GM03348 (cell line): ENCODE results near the gene GAGE12H.
"Not testable (repeated sequence)": the region's sequence is repeated elsewhere in the genome, so short reads cannot be mapped to it uniquely, and the experiment has no call there.

ENCODE experiments used
- DNase-seq: peaks from one replicate; pipeline ENCODE4 v3.0.0; 2012; ENCODE audit warnings: low spot score

GAGE12H gene, protein sequence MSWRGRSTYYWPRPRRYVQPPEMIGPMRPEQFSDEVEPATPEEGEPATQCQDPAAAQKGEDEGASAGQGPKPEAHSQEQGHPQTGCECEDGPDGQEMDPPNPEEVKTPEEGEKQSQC

DNA sequence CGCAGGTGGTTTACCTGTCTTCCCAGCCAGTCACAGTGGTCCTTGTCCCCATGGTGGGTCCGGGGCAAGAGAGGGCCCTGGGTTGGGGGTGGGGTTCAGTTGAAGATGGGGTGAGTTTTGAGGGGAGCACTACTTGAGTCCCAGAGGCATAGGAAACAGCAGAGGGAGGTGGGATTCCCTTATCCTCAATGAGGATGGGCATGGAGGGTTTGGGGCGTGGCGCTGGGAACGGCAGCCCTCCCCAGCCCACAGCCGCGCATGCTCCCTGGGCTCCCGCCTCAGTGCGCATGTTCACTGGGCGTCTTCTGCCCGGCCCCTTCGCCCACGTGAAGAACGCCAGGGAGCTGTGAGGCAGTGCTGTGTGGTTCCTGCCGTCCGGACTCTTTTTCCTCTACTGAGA, at the start of gene GAGE12H:
Gene GAGE12H, plus strand, starts transcription at position 301 of the 400 bp plus-strand sequence. CDS start 1,155 bp downstream, outside the sequence.
- DNase-seq, result not testable (repeated sequence)

DNA sequence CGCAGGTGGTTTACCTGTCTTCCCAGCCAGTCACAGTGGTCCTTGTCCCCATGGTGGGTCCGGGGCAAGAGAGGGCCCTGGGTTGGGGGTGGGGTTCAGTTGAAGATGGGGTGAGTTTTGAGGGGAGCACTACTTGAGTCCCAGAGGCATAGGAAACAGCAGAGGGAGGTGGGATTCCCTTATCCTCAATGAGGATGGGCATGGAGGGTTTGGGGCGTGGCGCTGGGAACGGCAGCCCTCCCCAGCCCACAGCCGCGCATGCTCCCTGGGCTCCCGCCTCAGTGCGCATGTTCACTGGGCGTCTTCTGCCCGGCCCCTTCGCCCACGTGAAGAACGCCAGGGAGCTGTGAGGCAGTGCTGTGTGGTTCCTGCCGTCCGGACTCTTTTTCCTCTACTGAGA, 47.9 kb upstream of the GAGE12H start, which contains the start of gene GAGE12C:
Gene GAGE12C, plus strand, starts transcription at position 301 of the 400 bp plus-strand sequence. CDS start 1,155 bp downstream, outside the sequence.
- DNase-seq, result not testable (repeated sequence)

DNA sequence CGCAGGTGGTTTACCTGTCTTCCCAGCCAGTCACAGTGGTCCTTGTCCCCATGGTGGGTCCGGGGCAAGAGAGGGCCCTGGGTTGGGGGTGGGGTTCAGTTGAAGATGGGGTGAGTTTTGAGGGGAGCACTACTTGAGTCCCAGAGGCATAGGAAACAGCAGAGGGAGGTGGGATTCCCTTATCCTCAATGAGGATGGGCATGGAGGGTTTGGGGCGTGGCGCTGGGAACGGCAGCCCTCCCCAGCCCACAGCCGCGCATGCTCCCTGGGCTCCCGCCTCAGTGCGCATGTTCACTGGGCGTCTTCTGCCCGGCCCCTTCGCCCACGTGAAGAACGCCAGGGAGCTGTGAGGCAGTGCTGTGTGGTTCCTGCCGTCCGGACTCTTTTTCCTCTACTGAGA, 38.3 kb upstream of the GAGE12H start, which contains the start of gene GAGE12D:
Gene GAGE12D, plus strand, starts transcription at position 301 of the 400 bp plus-strand sequence. CDS start 1,155 bp downstream, outside the sequence.
- DNase-seq, result not testable (repeated sequence)

DNA sequence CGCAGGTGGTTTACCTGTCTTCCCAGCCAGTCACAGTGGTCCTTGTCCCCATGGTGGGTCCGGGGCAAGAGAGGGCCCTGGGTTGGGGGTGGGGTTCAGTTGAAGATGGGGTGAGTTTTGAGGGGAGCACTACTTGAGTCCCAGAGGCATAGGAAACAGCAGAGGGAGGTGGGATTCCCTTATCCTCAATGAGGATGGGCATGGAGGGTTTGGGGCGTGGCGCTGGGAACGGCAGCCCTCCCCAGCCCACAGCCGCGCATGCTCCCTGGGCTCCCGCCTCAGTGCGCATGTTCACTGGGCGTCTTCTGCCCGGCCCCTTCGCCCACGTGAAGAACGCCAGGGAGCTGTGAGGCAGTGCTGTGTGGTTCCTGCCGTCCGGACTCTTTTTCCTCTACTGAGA, 28.8 kb upstream of the GAGE12H start, which contains the start of gene GAGE12E:
Gene GAGE12E, plus strand, starts transcription at position 301 of the 400 bp plus-strand sequence. CDS start 1,155 bp downstream, outside the sequence.
- not testable (repeated sequence) for DNase-seq

DNA sequence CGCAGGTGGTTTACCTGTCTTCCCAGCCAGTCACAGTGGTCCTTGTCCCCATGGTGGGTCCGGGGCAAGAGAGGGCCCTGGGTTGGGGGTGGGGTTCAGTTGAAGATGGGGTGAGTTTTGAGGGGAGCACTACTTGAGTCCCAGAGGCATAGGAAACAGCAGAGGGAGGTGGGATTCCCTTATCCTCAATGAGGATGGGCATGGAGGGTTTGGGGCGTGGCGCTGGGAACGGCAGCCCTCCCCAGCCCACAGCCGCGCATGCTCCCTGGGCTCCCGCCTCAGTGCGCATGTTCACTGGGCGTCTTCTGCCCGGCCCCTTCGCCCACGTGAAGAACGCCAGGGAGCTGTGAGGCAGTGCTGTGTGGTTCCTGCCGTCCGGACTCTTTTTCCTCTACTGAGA, 19.2 kb upstream of the GAGE12H start, which contains the start of gene GAGE12F:
Gene GAGE12F, plus strand, starts transcription at position 301 of the 400 bp plus-strand sequence. CDS start 1,155 bp downstream, outside the sequence.
- DNase-seq, result not testable (repeated sequence)

DNA sequence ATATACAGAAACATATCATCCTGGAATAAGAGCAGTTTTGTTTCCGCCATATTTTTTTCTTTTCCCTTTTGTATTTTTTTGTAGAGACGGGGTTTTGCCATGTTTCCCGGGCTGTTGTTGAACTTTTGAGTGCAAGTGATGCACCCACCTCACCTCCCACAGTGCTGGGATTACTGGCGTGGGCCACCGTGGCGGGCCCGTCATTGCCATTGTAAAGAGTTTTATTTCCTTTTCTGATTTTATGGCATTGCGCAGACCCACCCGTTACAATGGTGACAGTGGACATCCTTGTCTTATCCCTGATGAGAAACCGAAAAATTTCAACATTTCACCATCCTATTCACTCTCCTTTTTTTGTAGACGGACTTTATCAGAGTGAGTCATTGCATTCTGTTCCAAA, 11.0 kb upstream of the GAGE12H start:
- not testable (repeated sequence) for DNase-seq

DNA sequence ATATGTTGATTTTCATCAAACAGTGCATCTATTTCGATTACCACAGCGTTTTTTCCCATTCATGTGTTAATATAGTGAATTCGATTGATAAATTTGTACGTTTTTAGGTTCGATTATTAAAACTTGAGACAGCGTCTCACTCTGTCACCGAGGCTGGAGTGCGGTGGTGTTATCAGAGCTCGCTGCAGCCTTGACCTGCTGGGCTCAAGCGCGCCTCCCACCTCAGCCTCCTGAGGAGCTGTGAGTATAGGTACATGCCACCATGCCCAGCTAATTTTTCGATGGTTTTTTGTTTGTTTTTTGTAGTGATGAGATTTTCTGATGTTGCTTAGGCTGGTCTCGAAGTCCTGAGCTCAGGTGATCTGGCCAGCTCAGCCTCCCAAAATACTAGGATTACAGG, 10.6 kb upstream of the GAGE12H start:
- DNase-seq, result not testable (repeated sequence)

DNA sequence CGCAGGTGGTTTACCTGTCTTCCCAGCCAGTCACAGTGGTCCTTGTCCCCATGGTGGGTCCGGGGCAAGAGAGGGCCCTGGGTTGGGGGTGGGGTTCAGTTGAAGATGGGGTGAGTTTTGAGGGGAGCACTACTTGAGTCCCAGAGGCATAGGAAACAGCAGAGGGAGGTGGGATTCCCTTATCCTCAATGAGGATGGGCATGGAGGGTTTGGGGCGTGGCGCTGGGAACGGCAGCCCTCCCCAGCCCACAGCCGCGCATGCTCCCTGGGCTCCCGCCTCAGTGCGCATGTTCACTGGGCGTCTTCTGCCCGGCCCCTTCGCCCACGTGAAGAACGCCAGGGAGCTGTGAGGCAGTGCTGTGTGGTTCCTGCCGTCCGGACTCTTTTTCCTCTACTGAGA, 9.6 kb upstream of the GAGE12H start, which contains the start of gene GAGE12G:
Gene GAGE12G, plus strand, starts transcription at position 301 of the 400 bp plus-strand sequence. CDS start 1,155 bp downstream, outside the sequence.
- not testable (repeated sequence) for DNase-seq

DNA sequence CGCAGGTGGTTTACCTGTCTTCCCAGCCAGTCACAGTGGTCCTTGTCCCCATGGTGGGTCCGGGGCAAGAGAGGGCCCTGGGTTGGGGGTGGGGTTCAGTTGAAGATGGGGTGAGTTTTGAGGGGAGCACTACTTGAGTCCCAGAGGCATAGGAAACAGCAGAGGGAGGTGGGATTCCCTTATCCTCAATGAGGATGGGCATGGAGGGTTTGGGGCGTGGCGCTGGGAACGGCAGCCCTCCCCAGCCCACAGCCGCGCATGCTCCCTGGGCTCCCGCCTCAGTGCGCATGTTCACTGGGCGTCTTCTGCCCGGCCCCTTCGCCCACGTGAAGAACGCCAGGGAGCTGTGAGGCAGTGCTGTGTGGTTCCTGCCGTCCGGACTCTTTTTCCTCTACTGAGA, 9.4 kb downstream of the GAGE12H start, which contains the start of gene GAGE2A:
Gene GAGE2A, plus strand, starts transcription at position 301 of the 400 bp plus-strand sequence. CDS start 1,155 bp downstream, outside the sequence.
- not testable (repeated sequence) for DNase-seq

DNA sequence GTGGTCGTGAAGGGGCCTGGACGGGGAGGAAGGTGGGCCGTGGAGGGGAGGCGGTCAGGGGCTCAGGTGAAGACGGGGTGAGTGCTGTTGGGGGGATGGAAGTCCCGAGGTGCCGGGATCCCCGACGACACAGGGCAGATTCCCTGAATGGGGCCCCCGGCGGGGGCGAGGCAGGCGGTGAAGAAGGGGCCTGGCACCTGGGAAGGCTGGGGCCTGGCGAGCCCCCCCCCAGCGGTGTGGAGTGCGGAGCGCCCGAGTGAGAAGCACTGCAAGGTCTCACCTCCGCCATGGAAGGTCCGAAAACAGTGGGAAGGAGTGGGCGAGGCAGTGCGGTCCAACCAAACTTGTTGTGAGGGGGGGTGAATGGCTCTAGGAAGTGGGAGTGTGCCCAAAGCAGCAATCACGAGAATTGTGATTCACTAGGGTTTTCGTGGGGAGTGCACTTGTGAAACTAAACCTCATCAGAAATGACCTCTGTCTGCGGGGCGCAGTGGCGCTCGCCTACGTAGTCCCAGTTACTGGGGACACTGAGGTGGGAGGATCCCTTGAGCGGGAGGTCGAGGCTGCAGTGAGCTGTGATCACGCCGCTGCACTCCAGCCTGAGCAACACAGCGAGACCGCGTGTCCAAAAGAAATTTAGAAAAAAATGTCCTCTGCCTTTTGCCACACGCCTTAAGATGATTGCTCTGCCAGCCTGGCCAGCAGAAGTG, 10.2 kb downstream of the GAGE12H start:
- not testable (repeated sequence) for DNase-seq

DNA sequence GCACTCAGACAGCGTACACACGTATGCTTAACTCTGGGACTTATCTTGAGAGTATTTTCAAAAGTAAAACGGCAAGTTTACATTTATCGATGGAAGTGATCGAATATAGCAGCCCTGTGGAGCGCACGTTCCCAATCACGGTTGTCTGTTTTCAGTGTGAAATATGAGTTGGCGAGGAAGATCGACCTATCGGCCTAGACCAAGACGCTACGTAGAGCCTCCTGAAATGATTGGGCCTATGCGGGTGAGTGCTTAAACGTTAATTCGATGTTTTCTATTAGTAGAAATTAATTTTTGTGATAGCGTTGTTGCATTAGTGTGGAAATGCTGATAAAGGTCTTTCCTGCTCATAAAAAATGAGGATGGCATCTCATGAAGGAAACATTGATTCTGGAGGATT, 10.7 kb downstream of the GAGE12H start:
- DNase-seq, result not testable (repeated sequence)

DNA sequence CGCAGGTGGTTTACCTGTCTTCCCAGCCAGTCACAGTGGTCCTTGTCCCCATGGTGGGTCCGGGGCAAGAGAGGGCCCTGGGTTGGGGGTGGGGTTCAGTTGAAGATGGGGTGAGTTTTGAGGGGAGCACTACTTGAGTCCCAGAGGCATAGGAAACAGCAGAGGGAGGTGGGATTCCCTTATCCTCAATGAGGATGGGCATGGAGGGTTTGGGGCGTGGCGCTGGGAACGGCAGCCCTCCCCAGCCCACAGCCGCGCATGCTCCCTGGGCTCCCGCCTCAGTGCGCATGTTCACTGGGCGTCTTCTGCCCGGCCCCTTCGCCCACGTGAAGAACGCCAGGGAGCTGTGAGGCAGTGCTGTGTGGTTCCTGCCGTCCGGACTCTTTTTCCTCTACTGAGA, 19.0 kb downstream of the GAGE12H start, which contains the start of gene GAGE1:
Gene GAGE1, plus strand, starts transcription at position 301 of the 400 bp plus-strand sequence. CDS start 1,155 bp downstream, outside the sequence.
- not testable (repeated sequence) for DNase-seq

DNA sequence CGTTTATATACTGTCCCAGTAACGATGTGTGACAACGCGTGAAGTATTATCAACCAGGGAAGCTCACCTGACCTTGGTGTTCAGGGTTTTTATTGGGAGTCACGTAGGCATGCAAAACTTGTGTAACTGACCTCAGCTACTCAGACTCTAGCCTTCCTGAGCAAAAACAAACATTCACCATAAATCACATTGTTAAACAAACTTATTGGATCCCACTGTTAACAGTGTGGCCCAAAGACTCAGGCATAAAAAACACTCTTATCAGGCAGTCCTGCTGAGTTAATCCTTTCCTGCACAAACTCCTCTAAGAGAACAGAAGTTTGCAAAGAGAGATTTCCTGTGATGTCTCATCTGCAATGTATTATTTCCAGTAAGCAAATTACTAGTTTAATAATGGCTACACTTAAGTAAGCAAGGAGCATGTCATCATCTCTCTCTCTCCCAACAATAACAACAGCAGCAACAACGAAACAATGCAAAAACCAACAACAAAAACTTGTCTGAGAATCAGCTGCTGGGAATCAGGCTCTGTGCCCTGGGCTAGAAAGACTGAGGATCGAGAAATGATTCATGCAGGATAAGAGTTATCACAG, 31.1 kb downstream of the GAGE12H start:
- DNase-seq, result no peak

DNA sequence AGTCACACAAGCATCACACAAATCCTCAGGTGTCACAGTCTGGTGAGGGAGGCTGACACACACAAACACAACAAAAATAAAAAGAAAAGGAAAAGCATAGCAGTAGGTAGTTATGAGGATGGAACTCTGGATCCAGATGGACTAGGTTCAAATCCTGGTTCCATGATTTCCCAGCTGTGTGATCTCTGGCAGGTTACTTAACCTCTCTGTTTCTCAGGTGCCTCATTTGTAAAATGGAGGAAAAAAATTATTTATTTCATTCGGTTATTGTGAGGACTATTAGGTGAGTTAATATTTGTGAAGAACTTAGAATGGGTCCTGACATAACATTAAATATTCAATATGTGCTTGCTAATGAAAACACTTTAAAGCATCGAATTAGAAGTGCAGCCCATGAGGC, 38.8 kb downstream of the GAGE12H start:
- no peak for DNase-seq

DNA sequence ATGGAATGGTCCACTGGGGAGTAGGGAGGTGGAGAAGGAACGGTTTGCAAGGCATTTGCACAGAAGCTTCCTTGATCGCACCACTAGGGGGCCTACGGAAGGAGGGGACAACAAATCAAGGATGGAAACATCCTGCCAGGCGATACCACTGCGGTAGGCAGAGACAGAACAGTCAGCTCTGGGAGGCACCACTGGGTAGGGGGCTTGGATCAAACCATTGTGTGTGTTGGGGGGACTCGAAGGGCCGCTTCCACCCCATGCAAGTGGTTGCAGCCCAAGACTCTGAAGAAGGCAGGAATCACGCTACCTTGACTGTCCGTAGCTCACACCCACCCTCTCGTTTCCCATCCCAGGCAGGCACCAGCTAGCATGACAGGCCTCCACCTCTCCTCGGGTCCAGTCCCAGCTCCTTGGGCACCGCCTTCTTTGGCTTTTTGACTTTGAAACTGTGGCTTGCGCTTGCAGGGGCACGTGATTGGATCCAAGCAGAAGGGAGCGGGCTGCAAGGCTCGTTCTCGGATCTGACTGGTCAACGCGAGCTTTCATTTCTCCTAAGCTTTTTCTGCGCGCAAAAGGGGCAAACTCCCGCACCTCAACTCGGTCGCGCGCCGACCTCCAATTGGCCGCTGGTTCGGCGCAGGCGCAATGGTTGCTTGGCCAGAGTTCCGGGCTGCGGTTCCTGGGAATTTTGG, 47.5 kb downstream of the GAGE12H start:
- no peak for DNase-seq
